ENCODE data around the gene CSRP1. TPM values are rescaled to one million over a fixed set of nuclear protein-coding genes. Genes with fewer than 3 reads are reported as not detected.
A peak's percentile ranks its signal among the peaks of the same experiment; 100 is the strongest.
"Not testable (repeated sequence)": the region's sequence is repeated elsewhere in the genome, so short reads cannot be mapped to it uniquely, and the experiment has no call there.

Gene CSRP1
- total RNA-seq, 4 donors from 2014 or later = 913 to 2,516 (median 1,349) TPM

GRCh38 chr1:201479201-201479730 is 27.7 kb downstream of the CSRP1 start:
- DNase-seq = no peak
- intact Hi-C loops (cut with DNase I; ENCODE audit: low total_unique reads) = no loop called here
- Histone ChIP-seq H3K9me3 (no peaks in the 10 kb centered on the region), H3K27ac (peak overlapping the region in 1 of 2 donors; percentile 71), H3K27me3 (no peaks in the 10 kb centered on the region), H3K36me3 (no peaks in the 10 kb centered on the region), H3K4me3 (no peak overlapping the region), H3K4me1 (peaks cover 6 to 15% of the 10 kb centered on the region in 2 donors)
- TF ChIP-seq POLR2A (IDR thresholded peaks at IDR 0.05) (no peak), CTCF (IDR thresholded peaks at IDR 0.05) (no peak)

GRCh38 chr1:201478666-201479065 is 28.3 kb downstream of the CSRP1 start:
- H3K9me3 ChIP-seq; H3K36me3 ChIP-seq; intact Hi-C loops (cut with DNase I; ENCODE audit: low total_unique reads); H3K4me3 ChIP-seq; H3K27ac ChIP-seq; H3K27me3 ChIP-seq: not testable (repeated sequence)
- peaks cover 6 to 15% of the 10 kb centered on the region in 2 donors for H3K4me1 ChIP-seq
- peak in 1 of 2 donors; percentile 31 for DNase-seq

- Histone ChIP-seq H3K36me3 (no peaks in the 10 kb centered on the region), H3K4me1 (peaks cover 5 to 9% of the 10 kb centered on the region in 2 donors), H3K27me3 (no peaks in the 10 kb centered on the region), H3K9me3 (no peaks in the 10 kb centered on the region), H3K4me3 (no peak overlapping the region), H3K27ac (peak overlapping the region in 1 of 2 donors; percentile 42)
- TF ChIP-seq CTCF (IDR thresholded peaks at IDR 0.05) = peak in 1 of 4 experiments; percentile 16
- TF ChIP-seq POLR2A (IDR thresholded peaks at IDR 0.05) = no peak
- DNase-seq = peak; percentile 62 to 70
- intact Hi-C loops (cut with DNase I; ENCODE audit: low total_unique reads) = no loop called here
These were observed 30.1 kb downstream of the CSRP1 start for GRCh38 chr1:201476670-201477344.

- Histone ChIP-seq H3K4me3 (no peak overlapping the region), H3K27me3 (no peaks in the 10 kb centered on the region), H3K36me3 (no peaks in the 10 kb centered on the region), H3K4me1 (peaks cover 0 to 2% of the 10 kb centered on the region in 2 donors), H3K9me3 (no peaks in the 10 kb centered on the region), H3K27ac (peak overlapping the region in 1 of 2 donors; percentile 42)
- intact Hi-C loops (cut with DNase I; ENCODE audit: low total_unique reads) = no loop called here
- no peak for DNase-seq
- TF ChIP-seq CTCF (IDR thresholded peaks at IDR 0.05) = no peak
- TF ChIP-seq POLR2A (IDR thresholded peaks at IDR 0.05) = no peak
These were observed 30.8 kb downstream of the CSRP1 start for GRCh38 chr1:201475915-201476669.

- Histone ChIP-seq H3K36me3 (no peaks in the 10 kb centered on the region), H3K4me3 (no peak overlapping the region), H3K9me3 (no peaks in the 10 kb centered on the region), H3K27me3 (no peaks in the 10 kb centered on the region), H3K4me1 (no peaks in the 10 kb centered on the region), H3K27ac (no peak overlapping the region)
- intact Hi-C loops (cut with DNase I; ENCODE audit: low total_unique reads) = no loop called here
- TF ChIP-seq CTCF (IDR thresholded peaks at IDR 0.05) (no peak), POLR2A (IDR thresholded peaks at IDR 0.05) (no peak)
- DNase-seq = no peak
These were observed 31.8 kb downstream of the CSRP1 start for GRCh38 chr1:201475130-201475529.
